ENCODE data around the gene ANKRD7. TPM values are rescaled to one million over a fixed set of nuclear protein-coding genes. Genes with fewer than 3 reads are reported as not detected.

The ANKRD7 gene
- total RNA-seq, 1 donor from 2014 or later: 1.1 TPM

GRCh38 chr7:118252087-118252486 lies 27.6 kb downstream of the ANKRD7 start:
- Histone ChIP-seq H3K36me3 (no peaks in the 10 kb centered on the region), H3K9me3 (replicated peaks) (peaks cover 5% of the 10 kb centered on the region), H3K27me3 (ENCODE audit: low read depth) (no peaks in the 10 kb centered on the region), H3K4me3 (no peak overlapping the region), H3K4me1 (no peaks in the 10 kb centered on the region), H3K27ac (replicated peaks) (no peak overlapping the region)
- DNase-seq: no peak
- TF ChIP-seq, protein P1, sequence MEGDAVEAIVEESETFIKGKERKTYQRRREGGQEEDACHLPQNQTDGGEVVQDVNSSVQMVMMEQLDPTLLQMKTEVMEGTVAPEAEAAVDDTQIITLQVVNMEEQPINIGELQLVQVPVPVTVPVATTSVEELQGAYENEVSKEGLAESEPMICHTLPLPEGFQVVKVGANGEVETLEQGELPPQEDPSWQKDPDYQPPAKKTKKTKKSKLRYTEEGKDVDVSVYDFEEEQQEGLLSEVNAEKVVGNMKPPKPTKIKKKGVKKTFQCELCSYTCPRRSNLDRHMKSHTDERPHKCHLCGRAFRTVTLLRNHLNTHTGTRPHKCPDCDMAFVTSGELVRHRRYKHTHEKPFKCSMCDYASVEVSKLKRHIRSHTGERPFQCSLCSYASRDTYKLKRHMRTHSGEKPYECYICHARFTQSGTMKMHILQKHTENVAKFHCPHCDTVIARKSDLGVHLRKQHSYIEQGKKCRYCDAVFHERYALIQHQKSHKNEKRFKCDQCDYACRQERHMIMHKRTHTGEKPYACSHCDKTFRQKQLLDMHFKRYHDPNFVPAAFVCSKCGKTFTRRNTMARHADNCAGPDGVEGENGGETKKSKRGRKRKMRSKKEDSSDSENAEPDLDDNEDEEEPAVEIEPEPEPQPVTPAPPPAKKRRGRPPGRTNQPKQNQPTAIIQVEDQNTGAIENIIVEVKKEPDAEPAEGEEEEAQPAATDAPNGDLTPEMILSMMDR (IDR thresholded peaks at IDR 0.05; ENCODE audit: borderline replicate concordance): no peak
- intact Hi-C loops (cut with micrococcal nuclease): no loop called here

DNA sequence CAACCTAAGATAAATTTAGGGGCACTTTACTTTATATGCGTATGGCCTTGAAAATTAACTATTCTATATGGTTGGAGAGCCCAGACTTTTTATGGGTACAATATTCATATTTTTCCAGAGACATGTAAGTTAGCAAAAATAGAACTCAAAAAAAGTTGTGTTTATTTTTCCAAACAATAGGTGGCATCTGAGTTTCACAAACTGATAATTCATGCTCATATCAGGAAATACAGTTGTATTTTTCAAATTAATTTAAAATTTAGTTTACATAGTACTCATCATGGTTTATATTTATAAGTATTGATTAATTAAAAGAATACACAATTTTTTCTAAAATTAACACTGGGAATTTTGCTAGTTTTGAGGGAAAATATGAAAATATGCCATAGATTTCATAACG lies 34.6 kb downstream of the ANKRD7 start:
- no peak for DNase-seq
- H3K36me3 ChIP-seq: no peaks in the 10 kb centered on the region
- TF ChIP-seq, protein P1 (IDR thresholded peaks at IDR 0.05; ENCODE audit: borderline replicate concordance): peak; percentile 10
- H3K4me3 ChIP-seq: no peak overlapping the region
- intact Hi-C loops (cut with micrococcal nuclease): no loop called here
- H3K27me3 ChIP-seq (ENCODE audit: low read depth): no peaks in the 10 kb centered on the region
- no peaks in the 10 kb centered on the region for H3K4me1 ChIP-seq
- no peaks in the 10 kb centered on the region for H3K9me3 ChIP-seq (replicated peaks)
- H3K27ac ChIP-seq (replicated peaks): no peak overlapping the region

DNA sequence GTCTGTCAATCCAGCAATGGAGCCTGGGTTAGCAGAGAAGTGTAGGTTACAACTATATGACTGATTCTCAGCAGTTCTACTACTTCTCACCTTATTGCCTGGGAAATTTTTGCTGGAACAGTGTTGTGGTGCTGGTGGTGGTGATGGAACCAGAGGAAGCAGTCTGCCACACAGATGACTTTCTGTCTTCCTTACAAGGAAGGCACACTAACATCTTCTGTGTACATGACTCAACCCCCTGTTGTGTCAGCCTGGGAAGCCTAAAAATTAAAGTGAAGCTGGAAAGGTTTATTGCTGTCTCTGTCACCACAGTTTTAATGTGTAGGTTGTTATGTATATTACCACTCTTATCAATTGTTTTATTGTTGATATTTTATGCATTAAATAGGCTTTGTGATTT lies 40.3 kb downstream of the ANKRD7 start:
- Histone ChIP-seq H3K4me3 (no peak overlapping the region), H3K9me3 (replicated peaks) (peaks cover 4% of the 10 kb centered on the region), H3K27me3 (ENCODE audit: low read depth) (no peaks in the 10 kb centered on the region), H3K4me1 (no peaks in the 10 kb centered on the region), H3K27ac (replicated peaks) (no peak overlapping the region), H3K36me3 (no peaks in the 10 kb centered on the region)
- intact Hi-C loops (cut with micrococcal nuclease): no loop called here
- TF ChIP-seq, protein P1 (IDR thresholded peaks at IDR 0.05; ENCODE audit: borderline replicate concordance): no peak
- DNase-seq: no peak

- intact Hi-C loops (cut with micrococcal nuclease): no loop called here
- no peak for DNase-seq
- Histone ChIP-seq H3K9me3 (replicated peaks) (no peaks in the 10 kb centered on the region), H3K27ac (replicated peaks) (no peak overlapping the region), H3K4me3 (no peak overlapping the region), H3K4me1 (no peaks in the 10 kb centered on the region), H3K27me3 (ENCODE audit: low read depth) (no peaks in the 10 kb centered on the region), H3K36me3 (no peaks in the 10 kb centered on the region)
- TF ChIP-seq, protein P1 (IDR thresholded peaks at IDR 0.05; ENCODE audit: borderline replicate concordance): no peak
Observed at GRCh38 chr7:118280319-118281012, 56.0 kb downstream of the ANKRD7 start.

GRCh38 chr7:118281196-118281595 lies 56.7 kb downstream of the ANKRD7 start:
- no peak for DNase-seq
- H3K4me3 ChIP-seq: no peak overlapping the region
- no peaks in the 10 kb centered on the region for H3K4me1 ChIP-seq
- no peak overlapping the region for H3K27ac ChIP-seq (replicated peaks)
- no peaks in the 10 kb centered on the region for H3K27me3 ChIP-seq (ENCODE audit: low read depth)
- intact Hi-C loops (cut with micrococcal nuclease): no loop called here
- H3K36me3 ChIP-seq: no peaks in the 10 kb centered on the region
- no peaks in the 10 kb centered on the region for H3K9me3 ChIP-seq (replicated peaks)
- TF ChIP-seq, protein P1 (IDR thresholded peaks at IDR 0.05; ENCODE audit: borderline replicate concordance): no peak

Data from left ventricle myocardium inferior (tissue), 1 donor.